ENCODE results near the gene SEPTIN7.
"Not testable (repeated sequence)": the region's sequence is repeated elsewhere in the genome, so short reads cannot be mapped to it uniquely, and the experiment has no call there.

SEPTIN7 gene

DNA sequence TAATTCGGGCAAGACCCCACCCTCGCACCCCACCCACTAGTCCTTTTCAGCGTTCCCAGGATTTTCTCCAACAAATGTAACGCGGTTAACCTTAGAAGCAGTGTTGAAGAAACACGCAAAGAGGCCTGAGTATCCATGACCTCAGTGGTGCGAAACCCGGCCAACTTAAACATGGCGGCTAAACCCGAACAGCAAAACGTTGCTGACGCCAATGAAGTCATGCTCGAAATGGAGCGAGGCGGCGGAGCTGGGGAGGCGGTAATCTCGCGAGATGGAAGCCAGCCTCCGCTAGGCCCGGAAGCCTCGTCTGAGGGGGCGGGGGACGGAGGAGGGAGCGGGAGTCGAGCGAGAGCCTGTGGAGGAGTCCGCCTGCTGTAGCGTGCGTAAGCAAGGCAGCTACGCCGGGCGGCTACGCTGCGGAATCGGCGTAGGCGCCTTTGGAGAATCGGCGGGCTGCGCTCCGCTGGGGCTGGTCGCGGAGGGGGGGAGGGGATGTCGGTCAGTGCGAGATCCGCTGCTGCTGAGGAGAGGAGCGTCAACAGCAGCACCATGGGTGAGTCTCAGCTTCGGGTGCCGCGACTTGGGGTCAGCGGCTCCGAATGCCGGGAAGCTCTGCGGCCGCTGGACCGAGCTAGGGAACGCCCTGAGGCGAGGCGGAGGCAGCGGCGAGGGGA, at the start of gene SEPTIN7:
SEPTIN7 (plus strand) TSS at position 340 of the 674 bp plus-strand sequence; CDS start at position 493, 153 bp downstream.
- DNase-seq, result peak; percentile 100

DNA sequence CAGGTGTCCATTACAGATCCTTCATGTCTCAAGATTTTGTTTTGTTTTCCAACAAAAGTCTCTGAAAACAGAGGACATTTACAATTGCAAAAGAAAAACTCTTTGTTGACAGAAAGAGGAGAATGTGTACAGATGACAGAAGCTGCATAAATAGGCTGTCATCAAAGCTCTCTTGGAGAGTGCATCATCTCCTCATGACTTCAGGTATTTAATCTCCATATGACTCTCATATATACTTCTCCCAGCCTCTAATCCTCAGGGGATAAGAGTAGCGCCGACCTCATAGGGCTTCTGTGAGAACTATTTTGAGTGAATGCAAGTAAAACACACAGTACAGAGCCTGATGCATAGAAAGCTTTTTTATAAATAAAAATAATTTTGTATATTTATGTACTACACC, 48.1 kb upstream of the SEPTIN7 start:
- DNase-seq, result peak; percentile 29

DNA sequence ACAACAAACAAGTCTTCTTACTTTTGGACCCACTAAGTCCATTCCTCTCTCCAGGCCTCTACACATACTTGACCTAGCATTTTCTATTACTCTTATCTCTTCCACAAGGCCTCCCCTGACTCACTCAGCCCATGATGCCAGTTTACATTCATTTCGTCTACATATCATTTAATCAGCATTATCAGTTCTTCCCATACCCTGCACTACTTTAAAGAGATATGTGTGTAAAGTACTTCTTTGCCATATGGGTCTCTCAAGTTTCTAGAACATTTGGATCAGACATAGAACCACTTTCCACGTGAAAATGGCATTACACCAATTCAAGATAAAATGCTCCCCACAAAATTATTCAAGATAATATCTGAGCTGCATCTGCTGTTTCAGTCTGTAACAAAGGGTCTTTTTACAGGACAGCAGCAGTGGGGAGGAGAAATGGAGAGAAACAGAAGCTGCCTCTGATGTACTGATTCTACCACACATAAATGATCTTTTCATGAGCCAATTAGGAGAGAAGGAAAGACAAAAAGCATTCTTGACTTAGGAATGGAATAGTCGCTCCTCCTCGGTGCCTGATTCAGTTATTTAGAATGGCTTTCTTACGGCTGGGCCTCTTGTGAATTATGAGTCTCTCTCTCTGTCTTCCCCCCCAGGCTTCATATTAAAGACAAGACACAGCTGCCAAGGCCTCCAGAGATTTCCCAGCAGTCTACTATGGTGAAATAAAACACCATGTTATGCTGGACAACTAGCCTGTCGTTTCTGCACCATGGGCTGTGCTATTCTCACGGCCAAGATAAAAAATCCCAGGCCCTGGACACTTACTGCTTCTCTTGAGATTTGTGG, 46.9 kb upstream of the SEPTIN7 start:
- peak; percentile 77 for DNase-seq

DNA sequence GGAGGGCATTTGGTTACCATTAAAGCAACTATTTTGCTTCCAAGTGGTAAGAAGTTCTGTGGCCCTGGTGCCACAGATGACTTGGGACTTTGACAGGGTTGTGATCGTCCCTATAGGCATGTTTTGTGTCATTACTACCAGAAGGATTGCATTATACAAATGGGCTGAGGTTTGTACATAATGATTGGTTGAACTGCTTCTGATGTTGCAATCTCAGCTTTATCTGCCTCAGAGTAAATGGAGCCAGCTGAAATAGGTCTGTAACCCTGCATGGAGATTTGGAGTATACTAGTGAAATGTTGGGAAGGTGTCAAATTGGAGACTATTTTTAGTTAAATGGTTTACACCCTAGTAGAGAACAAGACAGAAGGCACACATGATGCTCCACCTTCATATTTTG, 46.1 kb upstream of the SEPTIN7 start:
- peak; percentile 49 for DNase-seq

- no peak for DNase-seq
These were observed 45.1 kb upstream of the SEPTIN7 start for GRCh38 chr7:35755711-35756110.

- DNase-seq, result not testable (repeated sequence)
These were observed 44.4 kb upstream of the SEPTIN7 start for GRCh38 chr7:35756453-35756852.

- DNase-seq, result no peak
These were observed 43.3 kb upstream of the SEPTIN7 start for GRCh38 chr7:35757574-35757973.

DNA sequence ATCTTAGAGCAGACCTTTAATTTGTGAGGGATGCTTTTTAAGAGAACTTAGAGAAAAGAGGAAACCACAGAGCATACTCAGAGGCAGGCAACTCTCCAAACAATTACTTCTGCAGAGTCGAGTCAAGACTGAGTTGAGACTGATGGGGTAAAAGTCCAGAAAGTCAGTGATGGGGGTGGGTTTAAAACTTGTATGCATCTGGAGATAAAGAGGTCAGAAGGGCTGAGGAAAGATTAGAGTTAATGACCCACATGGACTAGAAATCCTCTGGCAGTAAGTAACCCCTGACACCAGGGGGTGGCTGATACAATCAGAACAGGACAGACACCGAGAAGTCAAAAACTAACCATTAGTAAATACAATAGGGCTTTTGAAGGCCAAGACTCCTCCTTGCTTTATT, 42.4 kb upstream of the SEPTIN7 start:
- DNase-seq, result peak; percentile 55

GRCh38 chr7:35760143-35760745, 40.6 kb upstream of the SEPTIN7 start:
- no peak for DNase-seq

GRCh38 chr7:35761871-35762677, 38.8 kb upstream of the SEPTIN7 start:
- peak; percentile 95 for DNase-seq

DNA sequence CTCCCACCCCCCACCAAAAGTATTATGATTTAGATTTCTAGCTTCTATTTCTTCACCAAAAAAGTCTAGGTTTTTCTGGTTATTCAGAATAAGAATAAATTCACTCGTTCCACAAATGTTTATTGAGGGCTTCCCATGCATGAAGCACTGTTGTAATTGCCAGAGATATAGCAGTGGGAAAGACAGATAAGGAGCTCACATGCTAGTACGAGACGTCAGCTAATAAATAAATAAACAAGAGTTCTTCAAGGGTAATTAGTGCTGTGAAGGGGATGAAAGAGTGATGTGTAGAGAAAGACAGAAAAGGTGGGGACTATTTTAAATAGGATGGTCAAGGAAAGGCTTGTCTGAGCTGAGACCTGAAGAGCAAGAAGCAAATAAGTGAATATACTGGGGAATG, 38.1 kb upstream of the SEPTIN7 start:
- no peak for DNase-seq

DNA sequence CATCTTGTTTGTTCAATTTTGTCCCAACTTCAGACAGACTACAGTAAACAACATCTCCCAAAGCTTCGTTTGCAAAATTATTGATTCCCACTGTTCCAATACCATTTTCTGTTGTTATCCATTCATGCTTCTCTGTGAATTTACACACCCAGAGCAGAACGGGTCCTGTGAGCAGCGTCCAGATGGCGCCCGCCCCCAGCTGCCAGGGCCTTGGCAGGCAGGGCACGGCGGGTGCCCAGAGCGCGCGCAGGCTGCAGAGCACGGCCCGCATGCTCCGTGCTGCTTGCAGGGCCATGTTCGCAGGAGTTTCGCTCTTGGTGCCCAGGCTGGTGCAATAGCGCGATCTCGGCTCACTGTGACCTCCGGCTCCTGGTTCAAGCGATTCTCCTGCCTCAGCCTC, 32.5 kb upstream of the SEPTIN7 start:
- no peak for DNase-seq

GRCh38 chr7:35771776-35772175, 29.1 kb upstream of the SEPTIN7 start:
- no peak for DNase-seq

- DNase-seq, result no peak
These were observed 26.9 kb upstream of the SEPTIN7 start for GRCh38 chr7:35773994-35774393.

GRCh38 chr7:35776686-35777085, 24.2 kb upstream of the SEPTIN7 start:
- DNase-seq, result no peak

GRCh38 chr7:35777121-35777520, 23.7 kb upstream of the SEPTIN7 start:
- DNase-seq, result no peak

GRCh38 chr7:35780070-35780469, 20.8 kb upstream of the SEPTIN7 start:
- no peak for DNase-seq

GRCh38 chr7:35781200-35781701, 19.6 kb upstream of the SEPTIN7 start:
- DNase-seq, result peak; percentile 30

DNA sequence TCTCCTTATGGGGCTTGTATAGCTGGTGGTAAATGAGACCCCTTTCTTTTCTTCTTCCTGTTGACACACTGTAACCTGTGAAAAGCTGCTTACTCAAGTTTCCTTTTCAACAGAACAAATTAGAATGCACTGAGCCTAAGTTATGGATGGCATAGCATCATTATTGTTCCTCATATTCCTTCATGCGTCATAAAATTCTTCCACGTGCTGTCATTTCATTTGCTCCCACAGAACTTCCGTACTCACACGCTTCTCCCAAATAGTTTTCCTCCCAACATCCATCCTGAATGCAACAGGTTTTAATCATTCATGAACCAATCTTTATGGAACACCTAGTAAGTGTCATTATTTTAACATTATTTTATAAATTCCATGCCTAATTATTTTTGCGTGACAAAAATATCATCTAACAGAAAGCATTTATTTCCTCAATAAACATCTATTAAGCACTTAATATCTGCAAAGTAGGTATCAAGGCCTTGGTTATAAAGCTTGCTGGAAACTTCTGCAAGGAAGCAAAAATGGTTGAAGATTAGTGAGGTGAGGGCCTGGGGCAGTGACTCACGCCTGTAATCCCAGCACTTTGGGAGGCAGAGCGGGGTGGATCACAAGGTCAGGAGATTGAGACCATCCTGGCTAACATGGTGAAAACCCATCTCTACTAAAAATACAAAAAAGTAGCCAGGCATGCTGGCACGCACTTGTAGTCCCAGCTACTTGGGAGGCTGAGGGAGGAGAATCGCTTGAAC, 18.9 kb upstream of the SEPTIN7 start:
- DNase-seq, result no peak

DNA sequence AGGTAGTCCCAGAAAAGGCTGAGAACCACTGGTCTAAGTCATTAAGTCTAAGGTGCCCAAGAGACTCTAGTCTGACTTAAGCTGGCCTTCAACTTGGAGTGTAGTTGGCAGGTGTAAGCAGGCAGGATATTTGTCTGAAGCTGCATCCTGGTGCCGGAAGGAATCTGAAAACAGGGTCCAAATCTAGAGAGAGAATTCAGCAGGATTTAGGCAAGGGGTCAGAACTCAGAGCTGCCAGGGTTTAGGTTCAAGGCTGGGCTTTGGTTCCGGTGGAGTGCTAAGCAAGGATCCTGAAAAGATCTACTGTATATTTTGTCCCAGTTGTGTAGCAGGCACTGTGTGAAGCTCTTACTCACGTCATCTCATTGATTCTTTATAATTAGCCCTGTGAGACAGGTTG, 16.5 kb upstream of the SEPTIN7 start:
- DNase-seq, result no peak

- DNase-seq, result no peak
These were observed 15.6 kb upstream of the SEPTIN7 start for GRCh38 chr7:35785250-35785649.

- peak; percentile 35 for DNase-seq
These were observed 12.9 kb upstream of the SEPTIN7 start for GRCh38 chr7:35787925-35788324.

Measured in NCI-H226 (cell line).